D721Med (cell line): Measurements from ENCODE around the gene CDK5RAP2.

Experiments
- DNase-seq: peaks from one replicate; pipeline ENCODE4 v3.0.0; 2011; ENCODE audit warnings: low spot score; ENCODE audit not compliant: insufficient read length
- FAIRE-seq: peaks from 2 replicates; lab custom pipeline; 2011; peaks lifted over from hg19 to GRCh38; lab: Jason Lieb, UNC
- TF ChIP-seq, protein P1 (sequence below): IDR thresholded peaks from 2 replicates; pipeline ENCODE4 v1.5.1; 2012; ENCODE audit warnings: mild to moderate bottlenecking, control low read depth; ENCODE audit not compliant: insufficient read depth; ENCODE audit errors: missing control alignments

Gene CDK5RAP2

DNA sequence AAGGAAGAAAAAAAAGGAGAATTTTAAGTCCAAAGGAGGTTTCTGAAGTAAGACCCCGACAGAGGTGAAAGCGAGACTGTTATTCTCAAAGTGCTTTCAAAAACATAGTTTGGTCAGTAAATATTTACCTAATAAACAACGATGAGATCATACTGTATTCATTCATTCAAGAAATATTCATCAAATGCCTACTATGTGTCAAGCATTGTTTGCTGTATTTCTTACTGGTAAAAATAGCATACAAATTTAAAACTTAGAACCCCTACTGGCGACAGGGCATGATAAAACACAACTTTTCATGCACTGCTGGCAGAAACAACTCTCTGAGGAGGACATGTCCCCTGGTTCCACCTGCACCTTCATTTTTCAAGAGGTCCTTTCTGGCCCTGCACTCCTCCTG lies 190.7 kb downstream of the CDK5RAP2 start:
- TF ChIP-seq, protein P1, sequence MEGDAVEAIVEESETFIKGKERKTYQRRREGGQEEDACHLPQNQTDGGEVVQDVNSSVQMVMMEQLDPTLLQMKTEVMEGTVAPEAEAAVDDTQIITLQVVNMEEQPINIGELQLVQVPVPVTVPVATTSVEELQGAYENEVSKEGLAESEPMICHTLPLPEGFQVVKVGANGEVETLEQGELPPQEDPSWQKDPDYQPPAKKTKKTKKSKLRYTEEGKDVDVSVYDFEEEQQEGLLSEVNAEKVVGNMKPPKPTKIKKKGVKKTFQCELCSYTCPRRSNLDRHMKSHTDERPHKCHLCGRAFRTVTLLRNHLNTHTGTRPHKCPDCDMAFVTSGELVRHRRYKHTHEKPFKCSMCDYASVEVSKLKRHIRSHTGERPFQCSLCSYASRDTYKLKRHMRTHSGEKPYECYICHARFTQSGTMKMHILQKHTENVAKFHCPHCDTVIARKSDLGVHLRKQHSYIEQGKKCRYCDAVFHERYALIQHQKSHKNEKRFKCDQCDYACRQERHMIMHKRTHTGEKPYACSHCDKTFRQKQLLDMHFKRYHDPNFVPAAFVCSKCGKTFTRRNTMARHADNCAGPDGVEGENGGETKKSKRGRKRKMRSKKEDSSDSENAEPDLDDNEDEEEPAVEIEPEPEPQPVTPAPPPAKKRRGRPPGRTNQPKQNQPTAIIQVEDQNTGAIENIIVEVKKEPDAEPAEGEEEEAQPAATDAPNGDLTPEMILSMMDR = no peak
- no peak for FAIRE-seq

DNA sequence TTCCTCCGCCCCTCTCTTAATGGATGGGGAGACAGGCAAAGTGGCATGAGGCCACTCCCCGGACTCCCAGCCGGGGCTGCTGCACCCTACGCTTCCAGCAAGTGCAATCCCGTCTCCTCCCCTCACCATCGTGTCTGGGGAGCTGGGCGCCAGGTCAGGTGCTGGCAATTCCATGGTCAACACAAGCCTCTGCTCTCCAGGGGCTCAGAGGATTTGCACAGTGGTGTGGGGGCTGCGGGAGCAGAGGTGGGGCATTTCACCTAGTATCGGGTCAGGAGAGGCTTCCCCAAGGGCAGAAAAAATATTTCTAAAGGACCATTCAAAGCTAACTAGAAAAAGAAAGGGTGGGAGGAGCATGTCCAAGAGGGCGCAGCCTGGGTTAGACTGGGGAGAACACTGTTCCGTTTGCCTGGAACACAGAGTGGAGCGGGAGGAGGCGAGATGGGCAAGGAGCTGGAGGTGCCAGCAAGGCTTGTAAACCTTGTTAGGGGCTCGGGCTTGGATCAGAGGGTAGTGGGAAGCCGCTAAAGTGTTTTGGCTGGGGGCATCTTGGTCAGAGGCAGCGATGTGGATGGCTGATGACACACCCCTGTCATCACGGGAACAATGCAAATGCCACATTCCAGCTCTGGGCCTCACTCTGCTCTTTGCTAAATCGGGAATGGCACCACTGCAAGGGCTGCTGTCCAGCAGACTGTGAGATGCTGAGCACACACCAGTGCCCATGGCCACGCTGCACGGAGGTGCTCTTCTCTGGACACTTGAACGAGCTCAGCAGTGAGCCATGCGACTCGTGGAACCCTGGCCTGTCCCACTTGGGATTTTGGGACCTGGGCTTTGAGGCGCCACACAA lies 191.7 kb downstream of the CDK5RAP2 start:
- no peak for DNase-seq
- TF ChIP-seq, protein P1 = no peak
- FAIRE-seq = no peak

More for the DNA sequence above, 190.7 kb downstream of the CDK5RAP2 start:
- no peak for DNase-seq

DNA sequence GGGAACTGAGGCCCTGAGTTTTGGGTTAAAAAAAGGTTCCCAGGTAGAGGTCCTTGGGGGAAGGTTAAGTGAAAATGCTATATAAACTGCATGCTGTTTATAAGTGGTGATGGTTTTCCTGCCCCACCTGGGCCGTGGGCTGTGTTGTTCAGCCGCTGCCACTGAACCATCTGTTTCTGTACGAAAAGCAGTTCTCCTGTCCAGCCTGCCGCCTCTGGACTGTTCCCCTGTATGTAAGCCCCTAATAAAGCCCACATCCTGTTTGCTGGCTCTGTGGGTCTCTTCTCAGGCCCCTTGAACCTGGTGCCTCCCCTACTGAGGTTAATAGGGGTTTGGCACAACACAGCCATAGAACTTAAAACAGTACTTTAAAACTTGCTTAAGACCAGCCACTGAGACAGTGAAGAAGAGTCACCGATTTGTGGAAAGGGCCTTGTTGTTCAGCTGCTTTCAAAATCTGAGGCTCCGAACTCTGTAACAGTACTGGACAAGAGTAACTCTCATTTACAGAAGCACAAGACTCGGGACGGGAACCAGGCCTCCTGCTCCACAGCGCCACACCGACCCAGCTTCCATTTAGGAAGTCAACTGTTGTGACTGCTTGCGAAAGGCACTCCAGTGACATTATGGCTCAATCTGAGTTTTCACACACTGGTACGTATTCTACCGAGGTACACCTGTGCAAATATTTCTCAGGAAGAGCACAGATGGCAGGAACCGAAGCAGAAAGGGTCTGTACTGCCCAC lies 192.5 kb downstream of the CDK5RAP2 start:
- TF ChIP-seq, protein P1 = no peak
- DNase-seq = no peak
- no peak for FAIRE-seq

DNA sequence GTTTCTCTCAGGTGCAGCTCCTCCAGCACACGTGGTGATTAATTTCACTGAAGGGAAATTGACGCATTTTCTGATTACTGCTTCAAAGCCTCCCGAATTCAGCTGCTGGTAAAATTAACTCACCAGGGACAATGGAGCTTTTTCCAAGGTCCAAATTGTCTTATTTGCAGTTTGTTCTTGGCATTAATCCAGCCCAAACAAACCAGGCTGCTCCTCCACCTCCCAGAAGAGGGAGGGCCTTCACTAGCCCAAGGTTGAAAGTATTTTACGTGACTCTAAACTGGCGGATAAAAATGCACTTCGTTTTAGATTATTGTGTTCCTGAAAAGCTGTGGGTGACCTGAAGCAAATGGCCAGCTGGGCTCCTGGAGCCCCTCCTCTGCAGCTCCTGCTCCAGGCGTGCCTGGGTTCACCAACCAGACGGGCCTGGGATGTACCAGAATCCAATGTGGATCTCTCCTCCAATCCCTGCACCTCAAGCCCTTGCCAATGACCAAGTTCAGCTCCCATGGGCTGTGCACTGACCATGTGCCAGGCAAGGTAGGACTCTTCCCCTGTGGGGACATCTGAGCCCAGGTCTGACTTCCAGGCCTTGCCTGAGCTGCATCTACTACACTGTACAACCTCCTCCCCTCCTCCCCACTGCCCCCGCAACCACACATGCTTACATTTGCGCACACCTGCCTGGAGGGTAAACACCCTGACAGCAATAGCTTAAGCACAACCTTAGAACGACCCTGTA lies 193.4 kb downstream of the CDK5RAP2 start:
- TF ChIP-seq, protein P1 = no peak
- DNase-seq = no peak
- no peak for FAIRE-seq

DNA sequence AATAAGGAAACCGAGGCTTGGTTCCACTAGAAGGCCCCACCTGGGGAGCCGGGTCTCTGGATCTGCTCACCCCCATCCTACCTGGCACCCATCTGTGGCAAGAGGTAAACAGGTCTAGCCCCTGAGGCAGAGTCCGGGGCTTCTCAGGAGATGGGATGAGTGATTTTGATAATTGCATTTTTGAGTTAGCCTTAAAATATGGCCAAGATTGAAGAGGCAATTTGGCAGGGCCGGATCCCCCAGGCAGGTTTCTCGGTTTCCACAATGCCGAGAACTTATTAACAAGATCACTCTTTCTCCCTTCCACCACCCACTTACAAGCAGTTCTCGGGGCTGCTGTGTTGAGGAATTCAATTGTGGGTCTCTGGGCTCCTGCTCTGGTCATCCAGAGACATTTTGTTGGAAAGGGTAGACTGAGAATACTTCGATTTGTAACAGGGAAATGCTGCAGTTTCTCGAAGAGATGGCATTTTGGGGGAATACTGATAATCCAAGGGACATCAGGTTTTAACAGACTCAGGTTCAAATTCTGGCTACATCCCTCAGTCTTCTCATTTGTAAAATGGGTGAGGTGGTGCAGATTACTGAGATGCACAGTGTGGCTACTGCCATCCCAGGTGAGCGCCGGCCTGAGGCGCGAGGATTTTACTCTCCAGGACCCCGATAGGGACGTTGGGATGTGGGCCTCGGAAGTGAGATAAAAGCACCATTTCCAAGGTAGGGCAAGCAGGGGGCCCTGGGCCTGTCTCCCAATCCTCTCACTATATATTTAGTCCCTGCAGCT lies 194.2 kb downstream of the CDK5RAP2 start:
- DNase-seq (no peak), FAIRE-seq (no peak)
- TF ChIP-seq, protein P1 = no peak

DNA sequence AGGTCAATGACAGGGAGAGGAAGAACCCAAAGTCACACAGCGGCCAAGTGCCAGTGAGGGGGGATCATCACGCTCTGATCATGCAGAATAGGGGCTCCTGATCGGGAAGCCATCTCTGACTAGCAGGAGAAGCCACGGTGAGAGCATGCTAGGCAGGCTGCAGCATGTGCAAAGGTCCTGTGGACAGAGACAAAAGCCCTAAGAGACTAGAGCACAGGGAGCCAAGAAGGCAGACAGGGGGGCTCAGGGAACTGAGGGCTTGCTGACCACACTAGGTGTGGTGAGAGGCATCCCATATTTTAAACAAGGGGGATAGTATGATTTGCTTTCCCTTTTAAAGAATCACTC lies 195.1 kb downstream of the CDK5RAP2 start:
- TF ChIP-seq, protein P1 = no peak
- FAIRE-seq (no peak), DNase-seq (no peak)
